Transverse colon (tissue), 4 donors: ENCODE results near the gene SF3B3. TPM values are rescaled to one million over a fixed set of nuclear protein-coding genes. Genes with fewer than 3 reads are reported as not detected.

ENCODE experiments used
- DNase-seq: peaks from one replicate; pipeline ENCODE4 v3.0.0-alpha.2; 2019
- H3K27ac ChIP-seq, 4 donors: fragments of 200-600 bp; sonication (generic); 2 replicates each; pipeline ENCODE4 v1.5.1; 2016 to 2018; ENCODE audit warnings: inconsistent platforms in 4 of 4
- H3K27me3 ChIP-seq: fragments of 200-600 bp; sonication (generic); 2 replicates; pipeline ENCODE4 v1.5.1; 2017; ENCODE audit warnings: inconsistent platforms
- H3K36me3 ChIP-seq, 4 donors: fragments of 200-600 bp; sonication (generic); 2 replicates each; pipeline ENCODE4 v1.5.1; 2017 to 2019; ENCODE audit warnings: inconsistent platforms in 4 of 4
- H3K4me1 ChIP-seq, 4 donors: fragments of 200-600 bp; sonication (generic); 2 replicates each; pipeline ENCODE4 v1.5.1; 2017 to 2020; ENCODE audit warnings: inconsistent platforms in 4 of 4
- H3K4me3 ChIP-seq, 4 donors: fragments of 200-600 bp; sonication (generic); 1 replicate in 1 of 4; 2 replicates in 3 of 4; pipeline versions ENCODE4 v1.5.1 to v1.6.1; 2017 to 2019; ENCODE audit warnings: inconsistent platforms in 4 of 4
- H3K9me3 ChIP-seq, 2 donors: fragments of 200-600 bp; sonication (generic); 2 replicates each; pipeline ENCODE4 v1.5.1; 2017 to 2019; ENCODE audit warnings: inconsistent platforms in 2 of 2
- EP300 ChIP-seq: sonication (generic); formaldehyde crosslinking; IDR thresholded peaks from one replicate; pipeline ENCODE4 v1.6.1; 2017; ENCODE audit warnings: antibody characterized with exemption, low read depth
- POLR2A ChIP-seq: fragments of 450-650 bp; IDR thresholded peaks from one replicate; pipeline ENCODE4 v1.6.1; 2016; ENCODE audit warnings: antibody characterized with exemption, mild to moderate bottlenecking, moderate library complexity
- POLR2AphosphoS5 ChIP-seq, 3 donors: sonication (generic); formaldehyde crosslinking; IDR thresholded peaks; one replicate each; pipeline ENCODE4 v1.6.1; 2016; ENCODE audit warnings: antibody characterized with exemption in 3 of 3
- WGBS, 2 donors: methylation state at CpG; one replicate each; pipeline ENCODE4 v1.1.5; 2018; ENCODE audit warnings: low coverage in 1 of 2; 5-methylcytosine and 5-hydroxymethylcytosine counted together
- in situ Hi-C, 4 donors: fragments of 200-750 bp; cut with MboI; loops; one replicate each; pipeline versions ENCODE4 v1.15.0 to v1.15.1; 2017; ENCODE audit warnings: low sequenced_read_pairs in 3 of 4, low pct_ligation_motif_present in 1 of 4, low pct_unique_long_range_greater_than_20kb in 1 of 4
- intact Hi-C: fragments of 100-400 bp; cut with DNase I; formaldehyde crosslinking; loops from one replicate; pipeline ENCODE4 v1.15.1; 2023; ENCODE audit warnings: low total_unique reads
- total RNA-seq, 4 donors: library from RNA; depleted of rRNA; stranded (reverse); fragments of >200 nt; gene quantifications; one replicate each; pipeline ENCODE4 v1.1.0, GENCODE V29; 2016
- TF ChIP-seq, protein P1 (sequence below), 5 experiments: fragments of 200-600 bp in 3 of 5; fragments of 450-650 bp in 2 of 5; sonication (generic) in 3 of 5; IDR thresholded peaks; 1 replicate in 2 of 5; 2 replicates in 3 of 5; pipeline ENCODE4 v1.5.1; 2016 to 2017; ENCODE audit warnings: antibody characterized with exemption in 5 of 5, inconsistent platforms in 3 of 5, mild to moderate bottlenecking in 2 of 5, moderate library complexity in 1 of 5

SF3B3 gene
- total RNA-seq, 4 donors from 2014 or later, result 59.5 to 135 (median 72.8) TPM

DNA sequence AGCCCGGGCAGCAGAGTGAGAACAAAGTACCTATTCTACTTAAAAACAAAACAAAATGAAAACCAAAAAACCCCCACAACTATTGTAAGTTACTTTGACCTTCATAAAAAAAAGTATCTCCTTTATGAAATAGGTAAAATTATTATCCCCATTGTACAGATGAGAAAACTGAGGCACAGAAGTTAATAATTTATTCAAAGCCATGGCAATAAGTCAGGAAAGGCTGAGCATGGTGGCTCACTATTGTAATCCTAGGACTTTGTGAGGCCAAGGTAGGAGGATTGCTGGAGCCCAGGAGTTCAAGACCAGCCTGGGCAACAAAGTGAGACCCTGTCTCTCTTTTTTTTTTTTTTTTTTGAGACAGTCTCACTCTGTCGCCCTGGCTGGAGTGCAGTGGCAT is 38.7 kb upstream of the SF3B3 start:
- Histone ChIP-seq H3K4me1 (no peaks in the 10 kb centered on the region), H3K27ac (no peak overlapping the region), H3K36me3 (peaks cover 0 to 22% (median 11%) of the 10 kb centered on the region in 4 donors), H3K27me3 (no peaks in the 10 kb centered on the region), H3K4me3 (no peak overlapping the region), H3K9me3 (no peaks in the 10 kb centered on the region)
- in situ Hi-C loops, result no loop called here
- 85% methylated on average over 2 of the region's 2 CpGs; no CpG with 5 or more reads in 1 of the 2 donors for WGBS, 2 donors
- TF ChIP-seq, protein P1, sequence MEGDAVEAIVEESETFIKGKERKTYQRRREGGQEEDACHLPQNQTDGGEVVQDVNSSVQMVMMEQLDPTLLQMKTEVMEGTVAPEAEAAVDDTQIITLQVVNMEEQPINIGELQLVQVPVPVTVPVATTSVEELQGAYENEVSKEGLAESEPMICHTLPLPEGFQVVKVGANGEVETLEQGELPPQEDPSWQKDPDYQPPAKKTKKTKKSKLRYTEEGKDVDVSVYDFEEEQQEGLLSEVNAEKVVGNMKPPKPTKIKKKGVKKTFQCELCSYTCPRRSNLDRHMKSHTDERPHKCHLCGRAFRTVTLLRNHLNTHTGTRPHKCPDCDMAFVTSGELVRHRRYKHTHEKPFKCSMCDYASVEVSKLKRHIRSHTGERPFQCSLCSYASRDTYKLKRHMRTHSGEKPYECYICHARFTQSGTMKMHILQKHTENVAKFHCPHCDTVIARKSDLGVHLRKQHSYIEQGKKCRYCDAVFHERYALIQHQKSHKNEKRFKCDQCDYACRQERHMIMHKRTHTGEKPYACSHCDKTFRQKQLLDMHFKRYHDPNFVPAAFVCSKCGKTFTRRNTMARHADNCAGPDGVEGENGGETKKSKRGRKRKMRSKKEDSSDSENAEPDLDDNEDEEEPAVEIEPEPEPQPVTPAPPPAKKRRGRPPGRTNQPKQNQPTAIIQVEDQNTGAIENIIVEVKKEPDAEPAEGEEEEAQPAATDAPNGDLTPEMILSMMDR (IDR thresholded peaks at IDR 0.05), result no peak
- TF ChIP-seq POLR2A (no peak), POLR2AphosphoS5 (IDR thresholded peaks at IDR 0.05) (no peak), EP300 (no peak)
- no peak for DNase-seq
- intact Hi-C loops, result no loop called here

DNA sequence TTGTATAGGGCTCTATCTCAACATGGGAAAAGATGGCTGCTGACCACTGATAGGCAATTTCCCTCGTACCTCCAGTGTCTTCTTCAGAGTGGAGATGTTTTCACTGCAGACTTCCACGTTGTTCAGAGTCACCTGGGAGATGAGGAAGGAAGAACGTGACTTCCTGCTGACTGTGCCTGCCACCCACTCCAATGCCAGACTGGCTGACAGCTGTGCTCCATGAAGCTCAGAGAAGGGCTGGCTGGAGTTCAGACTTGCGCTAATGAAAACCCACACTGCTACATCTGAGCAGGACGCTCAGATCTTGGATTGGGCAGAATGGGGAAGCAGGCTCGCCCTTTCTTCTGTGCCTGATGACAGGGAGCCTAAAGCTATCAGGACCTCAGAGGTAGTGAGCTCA is 33.4 kb upstream of the SF3B3 start:
- Histone ChIP-seq H3K9me3 (no peaks in the 10 kb centered on the region), H3K27me3 (no peaks in the 10 kb centered on the region), H3K4me1 (no peaks in the 10 kb centered on the region), H3K36me3 (peaks cover 0 to 22% (median 9%) of the 10 kb centered on the region in 4 donors), H3K27ac (no peak overlapping the region), H3K4me3 (no peak overlapping the region)
- TF ChIP-seq, protein P1 (IDR thresholded peaks at IDR 0.05), result no peak
- TF ChIP-seq POLR2A, result no peak
- TF ChIP-seq EP300, result no peak
- no peak for TF ChIP-seq POLR2AphosphoS5 (IDR thresholded peaks at IDR 0.05)
- intact Hi-C loops, result no loop called here
- in situ Hi-C loops, result no loop called here
- DNase-seq, result no peak
- WGBS, 2 donors, result 80 to 86% methylated on average over 1 to 6 of the region's 6 CpGs

DNA sequence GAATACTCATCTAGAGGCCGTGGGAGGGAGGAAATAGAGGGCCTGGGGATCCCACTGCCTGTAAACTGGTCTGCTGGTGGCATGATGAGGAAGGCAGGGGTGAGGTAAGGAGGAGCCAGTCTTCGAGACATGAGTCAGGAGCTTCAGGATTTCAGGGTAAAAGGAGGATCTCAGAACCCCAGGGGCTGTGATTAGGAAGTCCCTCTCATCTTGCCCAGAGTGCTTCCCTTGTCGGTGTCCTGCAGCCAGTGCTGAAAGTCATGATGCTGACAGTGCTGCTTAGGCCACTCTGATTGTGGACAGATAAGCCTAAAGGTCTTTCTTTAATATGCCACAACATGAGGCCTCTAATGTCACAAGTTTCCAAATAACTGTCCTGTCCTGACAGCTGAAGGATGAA is 29.8 kb upstream of the SF3B3 start:
- Histone ChIP-seq H3K36me3 (peaks cover 0 to 40% (median 15%) of the 10 kb centered on the region in 4 donors), H3K27ac (no peak overlapping the region), H3K4me3 (no peak overlapping the region), H3K9me3 (no peaks in the 10 kb centered on the region), H3K27me3 (no peaks in the 10 kb centered on the region), H3K4me1 (no peaks in the 10 kb centered on the region)
- WGBS, 2 donors, result 80 to 100% methylated on average over 1 to 3 of the region's 3 CpGs
- TF ChIP-seq EP300 (no peak), POLR2AphosphoS5 (IDR thresholded peaks at IDR 0.05) (no peak), POLR2A (no peak)
- TF ChIP-seq, protein P1 (IDR thresholded peaks at IDR 0.05), result no peak
- in situ Hi-C loops, result no loop called here
- no peak for DNase-seq
- intact Hi-C loops, result no loop called here

DNA sequence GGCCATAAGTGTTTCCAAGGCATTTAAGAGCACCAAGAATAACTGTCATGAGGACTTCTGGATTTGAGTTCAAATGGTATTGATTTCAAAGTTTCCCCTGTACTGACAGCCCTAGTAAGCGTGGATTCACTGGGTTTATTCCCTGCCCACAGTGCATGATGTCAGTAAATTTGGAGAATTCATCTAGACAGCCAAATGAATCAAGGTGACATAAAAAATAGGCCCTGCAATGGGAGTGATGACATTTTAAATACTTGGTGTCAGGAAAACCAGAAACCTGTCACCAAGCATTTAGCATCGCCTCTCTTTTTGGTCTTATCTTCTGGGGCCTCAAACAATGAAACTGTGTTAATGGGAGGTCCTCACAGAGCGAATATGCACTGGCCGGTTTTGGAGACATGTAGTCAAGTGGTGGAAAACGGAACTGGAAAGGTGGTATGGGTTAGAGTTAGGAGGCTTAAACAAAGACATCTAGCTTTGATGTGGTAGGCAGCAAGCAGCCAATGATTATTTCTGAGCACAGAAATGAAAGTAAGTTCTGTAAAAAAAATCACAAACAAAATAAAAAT is 29.3 kb upstream of the SF3B3 start:
- in situ Hi-C loops, result no loop called here
- WGBS, 2 donors, result 90 to 94% methylated on average over 3 to 5 of the region's 5 CpGs
- Histone ChIP-seq H3K9me3 (no peaks in the 10 kb centered on the region), H3K4me1 (no peaks in the 10 kb centered on the region), H3K36me3 (peaks cover 0 to 43% (median 17%) of the 10 kb centered on the region in 4 donors), H3K27ac (no peak overlapping the region), H3K27me3 (no peaks in the 10 kb centered on the region), H3K4me3 (no peak overlapping the region)
- intact Hi-C loops, result no loop called here
- TF ChIP-seq POLR2AphosphoS5 (IDR thresholded peaks at IDR 0.05), result no peak
- TF ChIP-seq, protein P1 (IDR thresholded peaks at IDR 0.05), result no peak
- TF ChIP-seq POLR2A, result no peak
- TF ChIP-seq EP300, result no peak
- no peak for DNase-seq
